Esophagus squamous epithelium (tissue), 5 donors: ENCODE measurements around the gene KIAA1671. TPM values are rescaled to one million over a fixed set of nuclear protein-coding genes. Genes with fewer than 3 reads are reported as not detected.

Source experiments
- DNase-seq: peaks from one replicate; lab custom pipeline; 2025; lab: John Stamatoyannopoulos, UW
- H3K27ac ChIP-seq, 4 donors: fragments of 200-600 bp; sonication (generic); one replicate each; pipeline ENCODE4 v1.5.1; 2016 to 2019; ENCODE audit warnings: mild to moderate bottlenecking in 1 of 4
- H3K27me3 ChIP-seq, 4 donors: fragments of 200-600 bp; sonication (generic); 1 replicate in 3 of 4; 2 replicates in 1 of 4; pipeline versions ENCODE4 v1.5.1 to v1.6.0; 2017 to 2021; ENCODE audit warnings: antibody characterized with exemption in 1 of 4
- H3K36me3 ChIP-seq, 3 donors: fragments of 200-600 bp; sonication (generic); one replicate each; pipeline ENCODE4 v1.5.1; 2016 to 2019
- H3K4me1 ChIP-seq, 3 donors: fragments of 200-600 bp; sonication (generic); one replicate each; pipeline ENCODE4 v1.5.1; 2017 to 2019
- H3K4me3 ChIP-seq, 4 donors: fragments of 200-600 bp; sonication (generic); 1 replicate in 3 of 4; 2 replicates in 1 of 4; pipeline ENCODE4 v1.5.1; 2016 to 2019; ENCODE audit warnings: mild to moderate bottlenecking in 2 of 4, moderate library complexity in 1 of 4
- H3K9me3 ChIP-seq, 3 donors: fragments of 200-600 bp; sonication (generic); one replicate each; pipeline ENCODE4 v1.5.1; 2016 to 2019
- POLR2A ChIP-seq, 4 donors: fragments of 450-650 bp; IDR thresholded peaks; one replicate each; pipeline ENCODE4 v1.6.1; 2017; ENCODE audit warnings: antibody characterized with exemption in 4 of 4, mild to moderate bottlenecking in 4 of 4, moderate library complexity in 3 of 4
- WGBS, 2 donors: methylation state at CpG; one replicate each; pipeline ENCODE4 v1.1.5; 2018; 5-methylcytosine and 5-hydroxymethylcytosine counted together
- intact Hi-C: fragments of 100-400 bp; cut with DNase I; formaldehyde crosslinking; loops from one replicate; pipeline ENCODE4 v1.15.0; 2022
- total RNA-seq, 4 donors: library from RNA; depleted of rRNA; stranded (reverse); fragments of >200 nt; gene quantifications; one replicate each; pipeline ENCODE4 v1.1.0, GENCODE V29; 2016
- TF ChIP-seq, protein P1 (sequence below), 6 experiments: fragments of 450-650 bp in 4 of 6; fragments of 200-600 bp in 2 of 6; sonication (generic) in 2 of 6; IDR thresholded peaks; one replicate each; pipeline ENCODE4 v1.5.1; 2016 to 2019; ENCODE audit warnings: antibody characterized with exemption in 6 of 6, mild to moderate bottlenecking in 4 of 6, moderate library complexity in 4 of 6
- donor health status: DM: yes; HTN: yes; CAD: no.

KIAA1671 gene
- total RNA-seq, 4 donors from 2014 or later: 43.1 to 73.2 (median 47.5) TPM

DNA sequence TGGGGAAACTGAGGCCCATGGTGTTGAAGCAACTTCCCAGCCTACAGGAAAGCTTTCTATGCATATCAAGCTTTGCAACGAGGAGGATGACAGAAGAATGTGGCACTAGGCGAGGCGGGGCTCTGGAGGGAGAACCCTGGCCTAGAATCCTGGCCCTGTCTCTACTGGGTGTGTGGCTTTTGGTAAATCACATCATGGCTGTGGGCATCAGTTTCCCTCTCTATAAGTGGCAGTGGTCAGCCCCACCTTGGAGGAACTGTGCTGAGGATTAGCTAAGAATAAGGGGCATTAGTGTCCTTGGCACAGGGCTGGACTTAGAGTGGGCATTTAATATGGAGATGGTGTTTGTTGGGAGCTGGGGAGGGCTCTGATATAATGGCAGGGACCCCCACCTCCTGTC, 124.5 kb downstream of the KIAA1671 start:
- no peaks in the 10 kb centered on the region for H3K9me3 ChIP-seq
- intact Hi-C loops: no loop called here
- DNase-seq: no peak
- H3K4me3 ChIP-seq: no peak overlapping the region
- no peak overlapping the region for H3K27ac ChIP-seq
- 39% methylated on average over 3 of the region's 3 CpGs; no CpG with 5 or more reads in 1 of the 2 donors for WGBS, 2 donors
- no peaks in the 10 kb centered on the region for H3K27me3 ChIP-seq
- peaks cover 0 to 14% (median 0%) of the 10 kb centered on the region in 3 donors for H3K36me3 ChIP-seq
- no peak for TF ChIP-seq POLR2A (IDR thresholded peaks at IDR 0.05)
- TF ChIP-seq, protein P1, sequence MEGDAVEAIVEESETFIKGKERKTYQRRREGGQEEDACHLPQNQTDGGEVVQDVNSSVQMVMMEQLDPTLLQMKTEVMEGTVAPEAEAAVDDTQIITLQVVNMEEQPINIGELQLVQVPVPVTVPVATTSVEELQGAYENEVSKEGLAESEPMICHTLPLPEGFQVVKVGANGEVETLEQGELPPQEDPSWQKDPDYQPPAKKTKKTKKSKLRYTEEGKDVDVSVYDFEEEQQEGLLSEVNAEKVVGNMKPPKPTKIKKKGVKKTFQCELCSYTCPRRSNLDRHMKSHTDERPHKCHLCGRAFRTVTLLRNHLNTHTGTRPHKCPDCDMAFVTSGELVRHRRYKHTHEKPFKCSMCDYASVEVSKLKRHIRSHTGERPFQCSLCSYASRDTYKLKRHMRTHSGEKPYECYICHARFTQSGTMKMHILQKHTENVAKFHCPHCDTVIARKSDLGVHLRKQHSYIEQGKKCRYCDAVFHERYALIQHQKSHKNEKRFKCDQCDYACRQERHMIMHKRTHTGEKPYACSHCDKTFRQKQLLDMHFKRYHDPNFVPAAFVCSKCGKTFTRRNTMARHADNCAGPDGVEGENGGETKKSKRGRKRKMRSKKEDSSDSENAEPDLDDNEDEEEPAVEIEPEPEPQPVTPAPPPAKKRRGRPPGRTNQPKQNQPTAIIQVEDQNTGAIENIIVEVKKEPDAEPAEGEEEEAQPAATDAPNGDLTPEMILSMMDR (IDR thresholded peaks at IDR 0.05): no peak
- H3K4me1 ChIP-seq: peaks cover 0 to 21% (median 0%) of the 10 kb centered on the region in 3 donors

DNA sequence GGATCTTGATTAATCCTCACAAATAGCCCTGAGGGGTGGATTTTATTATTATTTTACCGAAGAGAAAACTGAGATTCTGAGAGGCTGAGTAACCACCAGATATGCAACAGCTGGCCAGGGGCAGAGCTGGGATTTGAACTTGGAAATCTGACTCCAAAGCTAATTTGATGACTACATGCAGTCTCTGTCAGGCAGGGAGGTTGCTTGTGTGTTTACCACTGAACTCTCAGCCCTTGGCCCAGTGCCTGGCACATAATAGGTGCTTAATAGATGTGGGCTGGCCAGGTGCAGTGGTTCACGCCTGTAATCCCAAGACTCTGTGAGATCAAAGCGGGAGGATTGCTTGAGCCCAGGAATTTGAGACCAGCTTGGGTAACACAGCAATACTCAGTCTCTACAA, 125.4 kb downstream of the KIAA1671 start:
- intact Hi-C loops: no loop called here

GRCh38 chr22:25078591-25078990, 126.1 kb downstream of the KIAA1671 start:
- no peak overlapping the region for H3K4me3 ChIP-seq
- H3K4me1 ChIP-seq: peaks cover 0 to 22% (median 0%) of the 10 kb centered on the region in 3 donors
- DNase-seq: no peak
- no peaks in the 10 kb centered on the region for H3K27me3 ChIP-seq
- intact Hi-C loops: no loop called here
- WGBS, 2 donors: 96 to 97% methylated on average over 6 of the region's 6 CpGs
- H3K9me3 ChIP-seq: no peaks in the 10 kb centered on the region
- TF ChIP-seq, protein P1 (IDR thresholded peaks at IDR 0.05): no peak
- TF ChIP-seq POLR2A (IDR thresholded peaks at IDR 0.05): no peak
- peaks cover 0 to under 1% (median 0%) of the 10 kb centered on the region in 3 donors for H3K36me3 ChIP-seq
- no peak overlapping the region for H3K27ac ChIP-seq

More for the DNA sequence above, 125.4 kb downstream of the KIAA1671 start:
- WGBS, 2 donors: 59 to 68% methylated on average over 3 of the region's 3 CpGs
- Histone ChIP-seq H3K4me1 (peaks cover 0 to 21% (median 0%) of the 10 kb centered on the region in 3 donors), H3K27me3 (no peaks in the 10 kb centered on the region), H3K9me3 (no peaks in the 10 kb centered on the region), H3K36me3 (peaks cover 0 to 5% (median 0%) of the 10 kb centered on the region in 3 donors), H3K4me3 (no peak overlapping the region), H3K27ac (no peak overlapping the region)
- no peak for TF ChIP-seq POLR2A (IDR thresholded peaks at IDR 0.05)
- TF ChIP-seq, protein P1 (IDR thresholded peaks at IDR 0.05): no peak
- DNase-seq: no peak

DNA sequence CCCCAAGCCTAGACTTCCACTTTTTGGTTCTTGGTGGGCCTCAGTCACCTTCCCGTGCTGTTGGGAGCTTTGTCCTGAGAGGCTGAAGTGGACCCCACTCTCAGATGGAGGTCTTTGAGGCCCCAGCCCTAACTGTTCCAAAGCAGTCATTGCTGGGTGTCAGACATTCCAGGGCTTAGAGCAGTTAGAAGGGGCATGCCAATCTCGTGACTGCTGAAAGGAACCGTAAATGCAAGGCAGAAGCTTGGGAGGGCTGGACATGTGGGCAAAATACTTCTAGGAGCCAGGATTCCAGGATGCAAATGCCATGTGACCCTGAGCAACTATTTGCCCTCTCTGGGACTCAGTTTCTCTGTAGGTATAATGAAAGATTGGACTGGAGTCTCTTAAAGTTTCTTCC, 128.3 kb downstream of the KIAA1671 start:
- peaks cover 0 to 37% (median 11%) of the 10 kb centered on the region in 3 donors for H3K4me1 ChIP-seq
- intact Hi-C loops: no loop called here
- no peak for TF ChIP-seq POLR2A (IDR thresholded peaks at IDR 0.05)
- TF ChIP-seq, protein P1 (IDR thresholded peaks at IDR 0.05): no peak
- DNase-seq: no peak
- no peaks in the 10 kb centered on the region for H3K27me3 ChIP-seq
- WGBS, 2 donors: 89 to 100% methylated on average over 2 to 3 of the region's 3 CpGs
- no peak overlapping the region for H3K27ac ChIP-seq
- no peaks in the 10 kb centered on the region for H3K9me3 ChIP-seq
- no peak overlapping the region for H3K4me3 ChIP-seq
- H3K36me3 ChIP-seq: no peaks in the 10 kb centered on the region

- 10 to 22% methylated on average over 3 of the region's 3 CpGs for WGBS, 2 donors
- peaks cover 4 to 38% (median 11%) of the 10 kb centered on the region in 3 donors for H3K4me1 ChIP-seq
- no peaks in the 10 kb centered on the region for H3K9me3 ChIP-seq
- intact Hi-C loops: no loop called here
- no peak overlapping the region for H3K27ac ChIP-seq
- no peak for TF ChIP-seq POLR2A (IDR thresholded peaks at IDR 0.05)
- TF ChIP-seq, protein P1 (IDR thresholded peaks at IDR 0.05): peak in 4 of 6 experiments; percentile 28 to 55 (median 40)
- no peak overlapping the region for H3K4me3 ChIP-seq
- H3K36me3 ChIP-seq: no peaks in the 10 kb centered on the region
- no peak for DNase-seq
- no peaks in the 10 kb centered on the region for H3K27me3 ChIP-seq
Observed at GRCh38 chr22:25081409-25081824, 128.9 kb downstream of the KIAA1671 start.
